Breast epithelium (tissue), 3 donors: ENCODE data around the gene MAP3K5.

ENCODE experiments used
- CTCF ChIP-seq, 3 donors: fragments of 450-650 bp; IDR thresholded peaks; one replicate each; pipeline ENCODE4 v1.5.1; 2016 to 2017; ENCODE audit warnings: antibody characterized with exemption in 3 of 3, mild to moderate bottlenecking in 3 of 3, moderate library complexity in 3 of 3
- POLR2A ChIP-seq: fragments of 450-650 bp; IDR thresholded peaks from one replicate; pipeline ENCODE4 v1.6.1; 2016; ENCODE audit warnings: antibody characterized with exemption, mild to moderate bottlenecking, moderate library complexity

GRCh38 chr6:136740050-136740974 lies 52.0 kb downstream of the MAP3K5 start:
- TF ChIP-seq CTCF (IDR thresholded peaks at IDR 0.05) (no peak), POLR2A (no peak)
